GM23338 (cell line): ENCODE results near the gene CBX8. TPM values are rescaled to one million over a fixed set of nuclear protein-coding genes. Genes with fewer than 3 reads are reported as not detected.

Source experiments
- ATAC-seq: fragments of 200-7000 bp; cut with Tn5 transposase; 3 replicates; pipeline ENCODE4 v1.9.1; 2020
- DNase-seq: peaks from one replicate; pipeline ENCODE4 v3.0.0-alpha.2; 2015; ENCODE audit warnings: low spot score
- H2AFZ ChIP-seq: fragments of 200-600 bp; sonication (generic); 2 replicates; pipeline ENCODE4 v1.8.0; 2016; ENCODE audit warnings: antibody characterized with exemption, mild to moderate bottlenecking, moderate library complexity
- H3F3A ChIP-seq: fragments of 200-600 bp; sonication (generic); replicated peaks from 2 replicates; pipeline ENCODE4 v1.8.0; 2017; ENCODE audit warnings: antibody characterized with exemption, mixed run types, low read depth
- H3K27ac ChIP-seq: fragments of 200-600 bp; sonication (generic); 2 replicates; pipeline ENCODE4 v1.6.1; 2016; ENCODE audit warnings: low read depth
- H3K27me3 ChIP-seq: fragments of 200-600 bp; sonication (generic); 2 replicates; pipeline ENCODE4 v1.8.0; 2016; ENCODE audit warnings: mild to moderate bottlenecking, mixed run types, moderate library complexity; ENCODE audit not compliant: insufficient read depth
- H3K36me3 ChIP-seq: fragments of 200-600 bp; sonication (generic); 2 replicates; pipeline ENCODE4 v1.8.0; 2016; ENCODE audit warnings: mild to moderate bottlenecking; ENCODE audit not compliant: insufficient read depth
- H3K4me1 ChIP-seq: fragments of 200-600 bp; sonication (generic); 2 replicates; pipeline ENCODE4 v1.8.0; 2016; ENCODE audit warnings: mild to moderate bottlenecking, moderate library complexity; ENCODE audit not compliant: insufficient read depth
- H3K4me2 ChIP-seq: fragments of 200-600 bp; sonication (generic); 2 replicates; pipeline ENCODE4 v1.7.1; 2017; ENCODE audit warnings: mixed run types
- H3K4me3 ChIP-seq: fragments of 200-600 bp; sonication (generic); 2 replicates; pipeline ENCODE4 v1.6.1; 2016; ENCODE audit warnings: mixed run types
- H3K79me2 ChIP-seq: fragments of 200-600 bp; sonication (generic); replicated peaks from 2 replicates; pipeline ENCODE4 v1.8.0; 2017; ENCODE audit warnings: mild to moderate bottlenecking; ENCODE audit not compliant: insufficient read depth
- H3K9me2 ChIP-seq: fragments of 200-600 bp; sonication (generic); 2 replicates; pipeline ENCODE4 v1.8.0; 2017; ENCODE audit not compliant: insufficient read depth
- H4K20me1 ChIP-seq: fragments of 200-600 bp; sonication (generic); replicated peaks from 2 replicates; pipeline ENCODE4 v1.8.0; 2017; ENCODE audit warnings: mild to moderate bottlenecking; ENCODE audit not compliant: insufficient read depth
- H3K27ac Mint-ChIP-seq: 2 replicates; pipeline ENCODE4 v1.8.0; 2020; ENCODE audit warnings: inconsistent platforms, mild to moderate bottlenecking, moderate library complexity, mixed read lengths
- H3K27me3 Mint-ChIP-seq: 3 replicates; pipeline ENCODE4 v1.8.0; 2022; ENCODE audit warnings: low read depth, mild to moderate bottlenecking, moderate library complexity, mixed read lengths, inconsistent platforms; ENCODE audit not compliant: insufficient read depth, poor library complexity
- H3K36me3 Mint-ChIP-seq: 3 replicates; pipeline ENCODE4 v1.8.0; 2021; ENCODE audit warnings: low read depth, mild to moderate bottlenecking, inconsistent platforms, moderate library complexity, mixed read lengths
- H3K4me1 Mint-ChIP-seq: 3 replicates; pipeline ENCODE4 v1.8.0; 2020; ENCODE audit warnings: mild to moderate bottlenecking, inconsistent platforms, mixed read lengths
- H3K4me3 Mint-ChIP-seq: 3 replicates; pipeline ENCODE4 v1.8.0; 2021; ENCODE audit warnings: moderate library complexity, mild to moderate bottlenecking, inconsistent platforms, mixed read lengths
- H3K9me3 Mint-ChIP-seq: 3 replicates; pipeline ENCODE4 v1.8.0; 2020; ENCODE audit warnings: moderate library complexity, mild to moderate bottlenecking, inconsistent platforms, mixed read lengths
- ETS1 ChIP-seq: IDR thresholded peaks from 2 replicates; pipeline ENCODE4 v1.6.1; 2016; ENCODE audit warnings: antibody characterized with exemption
- EZH2 ChIP-seq: fragments of 200-600 bp; sonication (generic); IDR thresholded peaks from one replicate; pipeline ENCODE4 v1.8.0; 2017; ENCODE audit warnings: antibody characterized with exemption, mild to moderate bottlenecking, low read depth; ENCODE audit not compliant: unreplicated experiment
- EZH2phosphoT487 ChIP-seq: fragments of 200-600 bp; sonication (generic); IDR thresholded peaks from one replicate; pipeline ENCODE4 v1.8.1; 2018; ENCODE audit warnings: antibody characterized with exemption; ENCODE audit not compliant: unreplicated experiment
- NANOG ChIP-seq: IDR thresholded peaks from 2 replicates; pipeline ENCODE4 v1.6.1; 2016; ENCODE audit warnings: antibody characterized with exemption, borderline replicate concordance
- POLR2AphosphoS5 ChIP-seq: IDR thresholded peaks from 2 replicates; pipeline ENCODE4 v1.6.1; 2016; ENCODE audit warnings: antibody characterized with exemption, low read depth
- REST ChIP-seq: IDR thresholded peaks from one replicate; pipeline ENCODE4 v1.6.1; 2018; ENCODE audit warnings: antibody characterized with exemption; ENCODE audit not compliant: unreplicated experiment
- STAT1 ChIP-seq: IDR thresholded peaks from one replicate; pipeline ENCODE4 v1.6.1; 2016; ENCODE audit warnings: antibody characterized with exemption; ENCODE audit not compliant: unreplicated experiment
- ZNF331 ChIP-seq: fragments of 250-450 bp; sonication (Bioruptor Pico); IDR thresholded peaks from 2 replicates; pipeline ENCODE4 v1.5.0; 2020; ENCODE audit warnings: low read depth, mild to moderate bottlenecking, moderate library complexity
- polyA plus RNA-seq: library from polyadenylated mRNA; unstranded; fragments of >200 nt; fragmentation: Nextera tagmentation; extraction: Ambion mirVana; gene quantifications from 2 replicates; pipeline ENCODE4 v1.2.1, GENCODE V29; 2016
- total RNA-seq: library from RNA; depleted of rRNA; stranded (reverse); fragments of >200 nt; shearing (Covaris generic); gene quantifications from 2 replicates; pipeline ENCODE4 v1.2.3, GENCODE V29; 2014

Gene CBX8
- total and polyA plus RNA-seq, 2 experiments from 2014 or later = 1.0 to 1.3 TPM

GRCh38 chr17:79758271-79758670, 38.6 kb downstream of the CBX8 start:
- H3K4me1 Mint-ChIP-seq = no peaks in the 10 kb centered on the region
- no peaks in the 10 kb centered on the region for H3F3A ChIP-seq
- DNase-seq (no peak), ATAC-seq (no peak)
- H3K9me3 Mint-ChIP-seq = no peaks in the 10 kb centered on the region
- TF ChIP-seq STAT1 = no peak
- no peak for TF ChIP-seq REST
- no peak for TF ChIP-seq ETS1
- TF ChIP-seq NANOG = no peak
- TF ChIP-seq EZH2phosphoT487 = no peak
- no peak for TF ChIP-seq EZH2
- TF ChIP-seq POLR2AphosphoS5 = no peak
- H3K4me3 Mint-ChIP-seq = no peak overlapping the region
- no peak overlapping the region for H3K4me3 ChIP-seq
- H3K4me1 ChIP-seq = no peaks in the 10 kb centered on the region
- H3K27ac ChIP-seq = no peak overlapping the region
- H3K79me2 ChIP-seq = no peaks in the 10 kb centered on the region
- no peak overlapping the region for H3K27ac Mint-ChIP-seq
- H3K36me3 Mint-ChIP-seq = no peaks in the 10 kb centered on the region
- no peaks in the 10 kb centered on the region for H3K27me3 ChIP-seq
- no peaks in the 10 kb centered on the region for H4K20me1 ChIP-seq
- no peak overlapping the region for H3K4me2 ChIP-seq
- no peaks in the 10 kb centered on the region for H3K36me3 ChIP-seq
- H3K27me3 Mint-ChIP-seq = peaks cover 6% of the 10 kb centered on the region
- no peak overlapping the region for H2AFZ ChIP-seq
- no peaks in the 10 kb centered on the region for H3K9me2 ChIP-seq

- no peaks in the 10 kb centered on the region for H4K20me1 ChIP-seq
- H3K27me3 ChIP-seq = no peaks in the 10 kb centered on the region
- H3K9me2 ChIP-seq = no peaks in the 10 kb centered on the region
- no peak overlapping the region for H3K4me2 ChIP-seq
- ATAC-seq (no peak), DNase-seq (no peak)
- no peaks in the 10 kb centered on the region for H3K36me3 ChIP-seq
- Mint-ChIP-seq H3K36me3 (no peaks in the 10 kb centered on the region), H3K9me3 (no peaks in the 10 kb centered on the region), H3K4me3 (no peak overlapping the region), H3K27ac (no peak overlapping the region), H3K27me3 (peaks cover 6% of the 10 kb centered on the region), H3K4me1 (no peaks in the 10 kb centered on the region)
- no peaks in the 10 kb centered on the region for H3K4me1 ChIP-seq
- H3K79me2 ChIP-seq = no peaks in the 10 kb centered on the region
- no peaks in the 10 kb centered on the region for H3F3A ChIP-seq
- no peak overlapping the region for H2AFZ ChIP-seq
- no peak overlapping the region for H3K27ac ChIP-seq
- no peak overlapping the region for H3K4me3 ChIP-seq
- TF ChIP-seq ETS1 (no peak), EZH2phosphoT487 (no peak), REST (no peak), ZNF331 (CRISPR knock-in tag) (no peak), EZH2 (no peak)
Measured at GRCh38 chr17:79757140-79757745, 39.6 kb downstream of the CBX8 start.
